ENCODE measurements around the gene DUSP5.

Gene DUSP5

GRCh38 chr10:110488332-110488681, 9.4 kb upstream of the DUSP5 start:
- TF ChIP-seq, protein P1, sequence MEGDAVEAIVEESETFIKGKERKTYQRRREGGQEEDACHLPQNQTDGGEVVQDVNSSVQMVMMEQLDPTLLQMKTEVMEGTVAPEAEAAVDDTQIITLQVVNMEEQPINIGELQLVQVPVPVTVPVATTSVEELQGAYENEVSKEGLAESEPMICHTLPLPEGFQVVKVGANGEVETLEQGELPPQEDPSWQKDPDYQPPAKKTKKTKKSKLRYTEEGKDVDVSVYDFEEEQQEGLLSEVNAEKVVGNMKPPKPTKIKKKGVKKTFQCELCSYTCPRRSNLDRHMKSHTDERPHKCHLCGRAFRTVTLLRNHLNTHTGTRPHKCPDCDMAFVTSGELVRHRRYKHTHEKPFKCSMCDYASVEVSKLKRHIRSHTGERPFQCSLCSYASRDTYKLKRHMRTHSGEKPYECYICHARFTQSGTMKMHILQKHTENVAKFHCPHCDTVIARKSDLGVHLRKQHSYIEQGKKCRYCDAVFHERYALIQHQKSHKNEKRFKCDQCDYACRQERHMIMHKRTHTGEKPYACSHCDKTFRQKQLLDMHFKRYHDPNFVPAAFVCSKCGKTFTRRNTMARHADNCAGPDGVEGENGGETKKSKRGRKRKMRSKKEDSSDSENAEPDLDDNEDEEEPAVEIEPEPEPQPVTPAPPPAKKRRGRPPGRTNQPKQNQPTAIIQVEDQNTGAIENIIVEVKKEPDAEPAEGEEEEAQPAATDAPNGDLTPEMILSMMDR (IDR thresholded peaks at IDR 0.05; ENCODE audit: control extremely low read depth, extremely low read depth, low read depth, missing control alignments) = no peak
- no peak for DNase-seq (ENCODE audit: extremely low spot score)
- POLR2A ChIA-PET = no interaction called here
- CTCF ChIA-PET = interaction anchor here (1.0 to 1.1 kb wide), 2 partner anchors 32 to 58 kb away, joined by 3 to 4 read pairs; no protein-coding TSS in a partner anchor

GRCh38 chr10:110488940-110489339, 8.8 kb upstream of the DUSP5 start:
- no peak for DNase-seq (ENCODE audit: extremely low spot score)
- ChIA-PET POLR2A (no interaction called here), CTCF (interaction anchor here (1.0 to 1.1 kb wide), 2 partner anchors 33 to 59 kb away, joined by 3 to 4 read pairs; no protein-coding TSS in a partner anchor)
- TF ChIP-seq, protein P1 (IDR thresholded peaks at IDR 0.05; ENCODE audit: control extremely low read depth, extremely low read depth, low read depth, missing control alignments) = no peak

DNA sequence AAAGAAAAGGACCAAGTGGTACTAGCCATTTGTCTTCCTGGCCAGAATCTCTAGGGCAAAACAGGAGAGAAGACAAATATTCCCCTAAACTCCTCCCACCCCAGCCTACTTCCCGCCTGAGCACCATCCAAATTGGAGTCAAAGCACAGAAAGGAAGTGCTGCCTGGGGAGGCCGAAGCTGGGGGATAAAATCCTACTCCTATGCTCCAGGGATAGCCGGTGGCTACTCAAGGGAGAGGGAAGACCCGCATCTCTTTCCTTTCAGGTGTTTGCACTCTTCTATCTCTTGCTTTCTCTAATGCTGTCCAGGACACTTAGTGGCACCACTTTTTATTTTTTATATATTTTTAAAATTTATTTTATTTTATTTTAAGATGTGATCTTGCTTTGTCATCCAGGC, 7.1 kb upstream of the DUSP5 start:
- CTCF ChIA-PET = interaction anchor here (1.6 kb wide), 1 partner anchor 136 kb away, joined by 3 read pairs; no protein-coding TSS in a partner anchor
- no peak for DNase-seq (ENCODE audit: extremely low spot score)
- TF ChIP-seq, protein P1 (IDR thresholded peaks at IDR 0.05; ENCODE audit: control extremely low read depth, extremely low read depth, low read depth, missing control alignments) = no peak
- POLR2A ChIA-PET = no interaction called here

DNA sequence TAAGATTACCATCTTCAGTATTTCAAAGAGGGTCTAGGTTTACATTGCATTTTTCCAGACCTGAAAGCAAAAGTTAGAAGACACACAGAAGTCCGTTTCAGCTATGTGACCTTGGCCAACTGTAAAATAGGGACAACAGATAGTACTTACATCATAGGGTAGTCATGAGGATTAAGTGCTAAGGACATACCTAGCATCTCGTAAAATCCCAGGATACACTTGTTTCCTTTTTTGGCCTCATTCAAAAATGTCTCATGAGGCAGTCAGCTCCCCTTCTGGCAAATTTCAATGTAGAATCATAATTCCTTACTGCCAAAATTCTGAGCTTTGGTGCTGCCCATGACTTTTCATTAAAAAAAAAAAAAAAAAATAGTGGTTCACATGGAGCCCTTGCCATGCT, 6.4 kb upstream of the DUSP5 start:
- ChIA-PET POLR2A (interaction anchor here (0.6 kb wide), 1 partner anchor 638 kb away, joined by 3 read pairs; no protein-coding TSS in a partner anchor), CTCF (interaction anchor here (1.0 to 3.5 kb wide), 5 partner anchors 11 to 136 kb away, joined by 3 to 15 read pairs (median 3); no protein-coding TSS in a partner anchor)
- TF ChIP-seq, protein P1 (IDR thresholded peaks at IDR 0.05; ENCODE audit: control extremely low read depth, extremely low read depth, low read depth, missing control alignments) = no peak
- no peak for DNase-seq (ENCODE audit: extremely low spot score)

DNA sequence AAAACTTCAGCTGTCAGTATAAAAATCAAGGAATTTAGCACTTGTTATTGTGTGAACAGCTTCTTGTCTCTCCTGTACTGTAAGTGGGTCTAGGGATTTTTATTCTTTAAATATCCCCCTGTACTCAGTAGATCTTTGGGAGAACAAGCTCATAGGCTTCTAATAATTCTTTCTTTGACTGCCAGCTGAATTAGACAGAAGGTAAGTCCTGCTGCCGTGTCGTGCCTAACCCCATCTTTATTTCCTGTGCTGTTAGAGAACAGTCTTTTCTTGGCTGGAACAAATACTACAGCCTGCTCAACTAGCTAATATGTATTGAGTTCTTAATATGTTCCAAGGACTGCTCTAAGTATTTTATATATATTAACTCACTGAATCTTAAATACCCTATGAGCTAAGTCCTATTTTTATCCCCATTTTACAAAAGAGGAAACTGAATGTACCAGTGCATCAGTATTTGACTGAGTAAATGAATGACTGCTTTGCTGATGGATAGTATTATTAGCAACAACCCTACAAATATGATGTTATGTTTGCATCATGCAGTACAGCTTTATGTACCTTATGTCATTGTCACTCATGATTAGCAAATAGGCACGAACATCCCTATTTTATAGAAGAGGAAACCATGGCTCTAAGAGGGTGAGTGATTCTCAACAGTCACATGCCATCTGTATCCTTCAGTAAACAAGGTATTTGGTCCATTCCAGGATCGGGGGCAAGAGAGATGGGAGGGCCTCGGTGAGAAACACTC, 5.5 kb upstream of the DUSP5 start:
- ChIA-PET CTCF (interaction anchor here (1.0 to 4.7 kb wide), 8 partner anchors 9 to 138 kb away, joined by 3 to 25 read pairs (median 4); no protein-coding TSS in a partner anchor), POLR2A (interaction anchor here (0.6 kb wide), 1 partner anchor 637 kb away, joined by 3 read pairs; no protein-coding TSS in a partner anchor)
- DNase-seq (ENCODE audit: extremely low spot score) = no peak
- TF ChIP-seq, protein P1 (IDR thresholded peaks at IDR 0.05; ENCODE audit: control extremely low read depth, extremely low read depth, low read depth, missing control alignments) = no peak

GRCh38 chr10:110493832-110494426, 3.8 kb upstream of the DUSP5 start:
- POLR2A ChIA-PET = no interaction called here
- DNase-seq (ENCODE audit: extremely low spot score) = no peak
- CTCF ChIA-PET = interaction anchor here (0.6 to 4.7 kb wide), 9 partner anchors 9 to 183 kb away, joined by 3 to 25 read pairs (median 4); no protein-coding TSS in a partner anchor
- TF ChIP-seq, protein P1 (IDR thresholded peaks at IDR 0.05; ENCODE audit: control extremely low read depth, extremely low read depth, low read depth, missing control alignments) = no peak
